Measurements from ENCODE around the gene STAC3.

Gene STAC3

DNA sequence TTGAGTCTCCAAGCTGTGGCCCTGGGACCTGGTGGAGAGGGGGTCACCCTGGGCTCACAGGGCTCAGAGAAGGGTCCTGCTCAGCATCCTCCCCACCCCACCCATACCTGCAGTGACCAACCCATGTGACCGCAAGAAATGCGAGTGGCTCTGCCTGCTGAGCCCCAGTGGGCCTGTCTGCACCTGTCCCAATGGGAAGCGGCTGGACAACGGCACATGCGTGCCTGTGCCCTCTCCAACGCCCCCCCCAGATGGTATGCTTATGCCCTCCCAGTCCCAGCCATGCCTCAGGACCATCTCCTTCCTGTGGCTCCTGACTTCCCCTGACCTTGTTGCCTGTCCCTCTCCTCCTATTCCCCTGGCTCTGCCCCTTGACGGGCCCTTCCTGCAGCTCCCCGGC, 41.1 kb downstream of the STAC3 start:
- DNase-seq: no peak

DNA sequence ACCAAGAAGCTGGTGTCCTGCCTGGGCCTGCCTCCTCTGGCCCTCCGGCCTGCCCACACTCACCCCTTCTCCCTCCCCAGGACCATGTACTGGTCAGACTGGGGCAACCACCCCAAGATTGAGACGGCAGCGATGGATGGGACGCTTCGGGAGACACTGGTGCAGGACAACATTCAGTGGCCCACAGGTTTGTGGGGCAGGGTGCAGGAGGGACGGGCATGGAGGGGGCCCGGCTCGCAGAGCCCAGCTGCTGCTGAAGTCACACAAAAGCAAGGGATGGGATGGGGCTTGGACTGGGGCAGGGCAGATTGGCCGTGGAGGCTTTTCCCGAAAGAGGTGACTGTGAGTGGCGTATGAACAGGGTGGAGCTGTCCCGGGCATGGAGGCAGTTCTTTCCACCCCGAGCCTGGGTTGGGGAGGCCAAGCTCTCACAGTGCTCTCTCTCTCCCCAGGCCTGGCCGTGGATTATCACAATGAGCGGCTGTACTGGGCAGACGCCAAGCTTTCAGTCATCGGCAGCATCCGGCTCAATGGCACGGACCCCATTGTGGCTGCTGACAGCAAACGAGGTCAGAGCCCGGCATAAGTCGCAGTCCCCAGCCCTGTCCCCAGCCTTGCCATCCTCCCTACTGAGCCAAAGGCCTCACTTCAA, 42.2 kb downstream of the STAC3 start:
- DNase-seq: no peak

DNA sequence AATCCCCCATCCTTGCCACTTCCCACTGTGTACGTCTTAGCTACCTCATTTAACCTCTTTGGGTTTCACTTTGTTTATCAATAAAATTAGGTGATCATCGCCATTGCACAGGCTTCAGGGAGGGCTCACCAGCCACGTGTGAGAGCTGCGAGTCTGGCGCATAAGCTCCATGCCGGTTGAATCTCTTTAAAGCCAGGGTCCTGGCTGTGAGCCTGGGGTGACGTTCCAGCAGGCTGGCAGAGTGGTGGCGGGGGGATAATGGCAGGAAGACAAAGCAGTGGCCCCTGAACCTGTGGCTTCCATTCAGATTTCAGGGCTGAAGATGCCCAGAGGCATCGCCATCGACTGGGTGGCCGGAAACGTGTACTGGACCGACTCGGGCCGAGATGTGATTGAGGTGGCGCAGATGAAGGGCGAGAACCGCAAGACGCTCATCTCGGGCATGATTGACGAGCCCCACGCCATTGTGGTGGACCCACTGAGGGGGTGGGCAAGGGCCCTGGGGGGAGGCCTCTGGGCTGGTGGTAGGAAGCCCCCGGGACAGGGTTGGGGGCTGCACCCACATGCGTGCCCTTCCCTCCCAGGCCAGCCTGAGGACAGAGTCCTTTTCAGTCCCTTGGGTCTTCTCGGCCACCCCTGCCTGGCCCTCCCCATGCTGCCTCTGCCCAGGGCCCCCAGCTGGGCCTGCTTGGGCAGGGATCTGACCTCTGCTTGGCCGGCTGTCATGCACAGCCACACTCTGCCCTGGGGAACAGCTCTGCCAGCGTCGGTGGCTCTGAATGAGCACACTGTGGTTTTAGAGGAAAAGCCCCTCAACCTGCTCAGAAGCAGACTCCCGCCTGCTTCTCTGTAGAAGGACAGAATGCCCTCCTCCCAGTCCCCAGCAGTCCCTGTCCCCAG, 43.0 kb downstream of the STAC3 start:
- no peak for DNase-seq

DNA sequence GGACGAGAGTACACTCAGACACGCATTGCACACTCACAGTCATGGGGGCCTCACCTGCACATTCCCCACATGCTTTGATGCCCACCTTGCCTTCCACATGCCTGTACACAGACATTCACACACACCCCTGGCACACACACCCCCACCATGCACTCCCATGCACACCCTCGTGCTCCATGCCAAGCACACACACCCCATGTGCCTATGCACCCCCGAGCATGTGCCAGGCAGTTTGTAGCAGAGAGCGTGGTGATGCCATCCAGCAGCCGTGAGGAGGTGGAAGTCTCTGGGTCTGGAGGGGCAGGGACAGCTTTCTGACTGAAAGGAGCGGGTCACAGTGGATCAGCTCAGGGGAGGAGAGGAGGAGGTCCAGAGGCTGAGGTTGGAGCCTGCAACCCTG, 45.1 kb downstream of the STAC3 start:
- DNase-seq: no peak

DNA sequence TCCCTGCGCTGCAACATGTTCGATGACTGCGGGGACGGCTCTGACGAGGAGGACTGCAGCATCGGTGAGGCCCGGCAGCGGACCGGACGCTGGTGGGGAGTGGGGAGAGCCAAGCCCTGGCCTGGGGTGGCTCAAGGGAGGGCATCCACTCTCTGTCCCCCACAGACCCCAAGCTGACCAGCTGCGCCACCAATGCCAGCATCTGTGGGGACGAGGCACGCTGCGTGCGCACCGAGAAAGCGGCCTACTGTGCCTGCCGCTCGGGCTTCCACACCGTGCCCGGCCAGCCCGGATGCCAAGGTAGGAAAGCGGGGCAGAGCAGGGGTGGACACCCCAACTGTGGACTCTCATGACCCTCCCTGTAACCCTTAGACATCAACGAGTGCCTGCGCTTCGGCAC, 45.8 kb downstream of the STAC3 start:
- no peak for DNase-seq

DNA sequence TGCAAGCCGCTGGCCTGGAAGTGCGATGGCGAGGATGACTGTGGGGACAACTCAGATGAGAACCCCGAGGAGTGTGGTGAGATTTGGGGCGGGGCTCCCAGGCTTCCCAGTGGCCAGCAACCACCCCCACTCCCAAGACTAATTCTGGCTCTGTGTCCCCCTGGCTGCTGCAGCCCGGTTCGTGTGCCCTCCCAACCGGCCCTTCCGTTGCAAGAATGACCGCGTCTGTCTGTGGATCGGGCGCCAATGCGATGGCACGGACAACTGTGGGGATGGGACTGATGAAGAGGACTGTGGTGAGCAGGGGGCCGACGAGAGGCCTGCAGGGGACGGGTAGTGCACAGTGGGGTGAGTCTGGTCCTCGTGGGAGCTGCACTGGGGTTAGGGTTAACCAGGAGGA, 46.5 kb downstream of the STAC3 start:
- no peak for DNase-seq

DNA sequence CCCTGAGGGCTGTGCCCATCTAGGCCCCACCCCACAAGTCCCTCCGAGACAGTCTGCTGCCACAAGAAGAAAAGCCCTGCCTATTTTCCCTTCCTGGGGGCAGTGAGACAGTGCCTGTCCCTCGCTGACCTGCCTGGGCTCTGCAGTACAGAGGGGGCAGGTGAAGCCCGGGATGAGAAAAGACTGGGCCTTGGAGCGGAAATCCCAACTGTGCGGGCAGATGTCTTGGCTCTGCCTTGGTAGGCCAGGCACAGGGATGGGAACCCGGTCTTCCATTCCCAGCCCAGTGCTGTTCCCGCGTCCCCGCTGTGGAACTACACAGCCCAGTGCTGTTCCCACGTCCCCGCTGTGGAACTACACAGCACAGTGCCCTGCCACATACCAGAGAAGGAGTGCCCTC, 47.2 kb downstream of the STAC3 start:
- DNase-seq: no peak

DNA sequence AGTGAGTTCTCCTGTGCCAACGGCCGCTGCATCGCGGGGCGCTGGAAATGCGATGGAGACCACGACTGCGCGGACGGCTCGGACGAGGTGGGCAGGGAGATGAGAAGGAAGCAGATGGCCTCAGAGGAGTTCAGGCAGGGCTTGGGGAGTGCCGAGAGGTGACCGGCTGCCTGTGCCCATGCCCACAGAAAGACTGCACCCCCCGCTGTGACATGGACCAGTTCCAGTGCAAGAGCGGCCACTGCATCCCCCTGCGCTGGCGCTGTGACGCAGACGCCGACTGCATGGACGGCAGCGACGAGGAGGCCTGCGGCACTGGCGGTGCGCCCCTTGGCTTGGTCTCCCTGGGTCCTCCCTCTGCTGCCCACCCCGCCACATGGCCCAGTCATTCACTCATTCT, 47.8 kb downstream of the STAC3 start:
- DNase-seq: no peak

DNA sequence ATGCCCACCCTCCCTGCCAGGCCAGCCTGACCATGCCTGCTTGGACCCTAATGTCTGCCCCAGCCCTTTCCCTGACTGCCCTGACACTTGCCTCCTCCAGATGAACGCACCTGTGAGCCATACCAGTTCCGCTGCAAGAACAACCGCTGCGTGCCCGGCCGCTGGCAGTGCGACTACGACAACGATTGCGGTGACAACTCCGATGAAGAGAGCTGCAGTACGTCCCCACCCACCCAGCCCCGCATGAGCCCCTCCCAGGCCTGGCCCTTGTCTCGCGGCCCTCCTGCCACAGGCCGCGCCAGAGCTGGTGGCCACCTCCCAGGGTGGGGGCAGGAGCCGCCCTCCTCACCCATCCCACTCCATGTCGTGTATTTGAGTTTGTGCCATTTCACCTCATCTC, 48.7 kb downstream of the STAC3 start:
- DNase-seq: no peak

DNA sequence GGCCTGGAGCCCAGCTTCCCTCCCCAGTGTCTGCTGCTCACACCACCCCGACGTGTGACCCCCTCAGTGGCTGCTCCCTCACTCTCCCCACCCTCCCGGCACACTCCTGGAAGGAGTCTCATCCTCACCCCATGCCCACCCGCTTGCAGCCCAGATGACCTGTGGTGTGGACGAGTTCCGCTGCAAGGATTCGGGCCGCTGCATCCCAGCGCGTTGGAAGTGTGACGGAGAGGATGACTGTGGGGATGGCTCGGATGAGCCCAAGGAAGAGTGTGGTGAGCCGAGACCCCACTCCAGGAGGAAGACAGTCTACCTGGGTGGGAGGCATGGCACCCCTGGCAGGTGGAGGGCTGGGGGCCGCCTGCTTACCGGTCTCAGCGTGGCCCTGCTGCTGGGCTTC, 49.4 kb downstream of the STAC3 start:
- DNase-seq: no peak

DNA sequence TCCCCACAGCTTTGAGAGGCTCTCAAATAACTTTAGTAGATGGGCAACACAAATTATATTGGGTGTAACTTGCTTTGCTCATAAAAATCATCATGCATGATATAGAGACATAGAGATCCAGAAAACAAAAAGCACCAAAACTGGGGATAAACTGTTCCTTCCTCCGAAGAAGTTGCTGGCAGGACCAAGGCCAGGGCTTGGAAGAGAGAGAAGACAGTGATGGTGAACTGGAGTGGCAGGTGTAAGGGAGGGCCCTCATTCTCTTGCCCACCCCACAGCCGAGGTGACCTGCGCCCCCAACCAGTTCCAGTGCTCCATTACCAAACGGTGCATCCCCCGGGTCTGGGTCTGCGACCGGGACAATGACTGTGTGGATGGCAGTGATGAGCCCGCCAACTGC, 49.8 kb downstream of the STAC3 start:
- DNase-seq: no peak

DNA sequence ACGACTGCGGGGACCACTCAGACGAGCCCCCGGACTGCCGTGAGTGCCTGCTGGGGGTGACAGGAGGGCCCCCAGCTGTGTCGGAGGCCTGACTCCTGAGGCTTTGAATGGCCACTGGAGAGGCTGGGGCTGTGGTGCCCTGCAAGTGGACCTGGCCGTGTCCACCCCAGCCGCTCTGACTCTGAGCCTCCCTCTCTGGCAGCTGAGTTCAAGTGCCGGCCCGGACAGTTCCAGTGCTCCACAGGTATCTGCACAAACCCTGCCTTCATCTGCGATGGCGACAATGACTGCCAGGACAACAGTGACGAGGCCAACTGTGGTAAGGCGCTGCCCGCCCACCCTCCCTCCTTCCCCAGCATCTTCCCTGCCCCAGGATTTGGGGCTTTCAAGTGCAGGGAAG, 50.5 kb downstream of the STAC3 start:
- no peak for DNase-seq

DNA sequence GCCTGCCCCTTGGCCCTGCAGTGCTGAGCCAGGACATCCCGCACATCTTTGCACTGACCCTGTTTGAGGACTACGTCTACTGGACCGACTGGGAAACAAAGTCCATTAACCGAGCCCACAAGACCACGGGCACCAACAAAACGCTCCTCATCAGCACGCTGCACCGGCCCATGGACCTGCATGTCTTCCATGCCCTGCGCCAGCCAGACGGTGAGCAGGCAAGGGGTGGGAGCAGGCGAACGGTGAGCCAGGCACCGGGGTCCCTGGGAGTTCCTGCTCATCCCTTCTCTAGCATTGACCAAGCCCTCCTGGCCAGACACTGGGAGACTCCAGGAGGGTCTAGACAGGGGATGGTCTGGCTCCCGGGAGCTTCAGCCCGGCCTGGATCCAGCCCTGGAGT, 51.8 kb downstream of the STAC3 start:
- no peak for DNase-seq

DNA sequence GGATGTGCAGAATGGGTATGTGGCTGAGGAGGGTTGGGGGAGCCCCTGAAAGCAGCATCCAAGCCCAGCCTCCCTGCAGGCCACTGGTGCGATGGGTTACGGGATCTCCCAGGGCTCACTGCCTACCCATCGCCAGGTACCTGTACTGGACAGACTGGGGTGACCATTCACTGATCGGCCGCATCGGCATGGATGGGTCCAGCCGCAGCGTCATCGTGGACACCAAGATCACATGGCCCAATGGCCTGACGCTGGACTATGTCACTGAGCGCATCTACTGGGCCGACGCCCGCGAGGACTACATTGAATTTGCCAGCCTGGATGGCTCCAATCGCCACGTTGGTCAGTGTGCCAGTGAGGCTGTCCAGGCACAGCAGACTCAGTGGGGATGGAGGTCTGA, 52.7 kb downstream of the STAC3 start:
- no peak for DNase-seq

DNA sequence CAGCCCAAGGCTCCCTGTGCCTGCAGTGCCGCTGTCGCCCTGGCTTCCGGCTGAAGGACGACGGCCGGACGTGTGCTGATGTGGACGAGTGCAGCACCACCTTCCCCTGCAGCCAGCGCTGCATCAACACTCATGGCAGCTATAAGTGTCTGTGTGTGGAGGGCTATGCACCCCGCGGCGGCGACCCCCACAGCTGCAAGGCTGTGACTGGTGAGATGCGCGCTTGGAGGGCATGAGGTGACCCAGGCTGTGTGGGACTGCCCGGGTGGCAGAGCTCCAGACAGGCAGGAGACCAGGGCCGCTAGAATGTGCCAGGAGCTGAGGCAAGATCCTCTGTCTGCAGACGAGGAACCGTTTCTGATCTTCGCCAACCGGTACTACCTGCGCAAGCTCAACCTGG, 54.0 kb downstream of the STAC3 start:
- no peak for DNase-seq

DNA sequence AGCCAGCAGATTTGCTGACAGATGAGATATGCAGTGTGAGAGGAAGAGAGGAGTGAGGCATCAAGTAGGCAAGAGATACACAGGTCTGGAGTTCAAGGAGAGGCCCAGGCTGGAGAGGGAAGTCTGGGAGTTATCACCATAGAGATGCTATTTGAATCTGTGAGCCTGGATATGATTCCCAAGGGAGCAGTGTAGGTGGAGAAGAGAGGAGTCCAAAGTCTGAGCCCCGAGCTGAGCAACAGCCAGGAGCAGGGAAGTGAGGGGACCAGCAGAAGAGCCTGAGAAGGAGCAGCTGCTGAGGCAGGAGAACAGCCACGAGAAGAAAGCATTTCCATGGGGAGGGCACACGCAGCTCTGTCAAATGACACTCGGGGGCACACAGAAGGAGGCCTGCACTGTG, 54.5 kb downstream of the STAC3 start:
- no peak for DNase-seq

DNA sequence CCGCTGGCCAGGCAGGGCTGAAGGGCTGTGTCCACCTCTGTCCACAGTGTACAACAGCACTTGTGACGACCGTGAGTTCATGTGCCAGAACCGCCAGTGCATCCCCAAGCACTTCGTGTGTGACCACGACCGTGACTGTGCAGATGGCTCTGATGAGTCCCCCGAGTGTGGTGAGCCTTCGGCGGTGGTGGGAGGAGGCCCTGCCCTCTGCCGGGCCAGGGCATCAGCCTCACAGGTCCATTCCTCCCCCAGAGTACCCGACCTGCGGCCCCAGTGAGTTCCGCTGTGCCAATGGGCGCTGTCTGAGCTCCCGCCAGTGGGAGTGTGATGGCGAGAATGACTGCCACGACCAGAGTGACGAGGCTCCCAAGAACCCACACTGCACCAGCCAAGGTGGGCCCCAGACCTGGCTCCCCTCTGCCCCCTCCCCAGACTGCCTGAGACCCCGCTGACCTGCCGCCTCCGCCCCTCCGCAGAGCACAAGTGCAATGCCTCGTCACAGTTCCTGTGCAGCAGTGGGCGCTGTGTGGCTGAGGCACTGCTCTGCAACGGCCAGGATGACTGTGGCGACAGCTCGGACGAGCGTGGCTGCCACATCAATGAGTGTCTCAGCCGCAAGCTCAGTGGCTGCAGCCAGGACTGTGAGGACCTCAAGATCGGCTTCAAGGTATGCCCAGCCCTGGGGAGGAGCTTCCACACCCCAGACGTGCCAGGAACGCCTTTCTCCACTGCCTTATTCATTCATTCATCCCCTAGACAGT, 55.2 kb downstream of the STAC3 start:
- no peak for DNase-seq

DNA sequence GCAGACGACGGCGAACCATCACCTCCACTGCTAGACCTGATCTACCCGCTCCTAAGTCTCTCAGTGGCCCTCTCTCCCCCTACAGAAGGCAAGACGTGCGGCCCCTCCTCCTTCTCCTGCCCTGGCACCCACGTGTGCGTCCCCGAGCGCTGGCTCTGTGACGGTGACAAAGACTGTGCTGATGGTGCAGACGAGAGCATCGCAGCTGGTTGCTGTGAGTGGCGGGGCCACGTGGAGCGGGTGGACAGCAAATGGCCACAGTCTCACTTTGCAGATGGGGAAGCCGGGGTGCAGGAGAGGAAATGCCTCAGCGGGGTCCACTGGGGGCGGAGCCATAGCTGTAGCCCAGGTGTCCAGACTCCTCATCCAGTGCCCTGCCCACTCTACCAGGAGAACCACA, 55.8 kb downstream of the STAC3 start:
- DNase-seq: no peak

DNA sequence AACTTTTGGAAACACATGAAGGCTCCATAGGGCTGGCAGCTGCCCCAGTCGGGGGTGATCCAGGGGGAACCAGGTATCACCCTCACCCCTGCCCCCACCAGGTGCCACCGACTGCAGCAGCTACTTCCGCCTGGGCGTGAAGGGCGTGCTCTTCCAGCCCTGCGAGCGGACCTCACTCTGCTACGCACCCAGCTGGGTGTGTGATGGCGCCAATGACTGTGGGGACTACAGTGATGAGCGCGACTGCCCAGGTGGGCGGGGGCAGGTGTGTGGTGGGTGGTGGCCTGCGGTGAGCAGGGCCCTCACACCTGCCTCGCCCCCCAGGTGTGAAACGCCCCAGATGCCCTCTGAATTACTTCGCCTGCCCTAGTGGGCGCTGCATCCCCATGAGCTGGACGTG, 56.7 kb downstream of the STAC3 start:
- no peak for DNase-seq

DNA sequence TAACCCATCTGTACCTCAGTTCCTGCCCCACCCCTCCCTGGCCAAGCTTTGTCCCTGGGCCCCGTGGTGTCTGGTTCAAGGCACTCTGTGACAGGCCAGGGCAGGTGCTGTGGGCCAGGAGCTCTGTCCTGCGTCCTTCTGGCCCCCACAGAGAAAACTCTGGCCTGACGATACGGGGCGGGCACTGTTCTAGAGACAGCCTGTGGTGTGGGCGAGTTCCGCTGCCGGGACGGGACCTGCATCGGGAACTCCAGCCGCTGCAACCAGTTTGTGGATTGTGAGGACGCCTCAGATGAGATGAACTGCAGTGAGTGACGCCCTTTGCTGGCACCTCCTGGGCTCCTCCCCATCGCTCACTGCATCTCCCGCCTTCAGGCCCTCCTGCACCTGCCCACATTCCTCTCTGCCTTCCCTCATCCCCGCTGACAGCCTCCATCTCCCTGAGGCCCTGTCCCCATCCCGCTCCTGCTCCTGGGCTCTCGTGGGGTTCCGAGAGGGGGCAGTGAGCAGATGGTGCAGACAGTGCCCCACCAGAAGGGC, 57.2 kb downstream of the STAC3 start:
- DNase-seq: no peak
